Uterus (tissue), 4 donors: ENCODE results near the gene CCSER1. TPM values are rescaled to one million over a fixed set of nuclear protein-coding genes. Genes with fewer than 3 reads are reported as not detected.

Source experiments
- DNase-seq, 2 donors: peaks; one replicate each; pipeline ENCODE4 v3.0.0-alpha.2; 2019 to 2020
- H3K27ac ChIP-seq, 2 donors: fragments of 200-600 bp; sonication (generic); 1 replicate in 1 of 2; 2 replicates in 1 of 2; pipeline ENCODE4 v1.5.1; 2016 to 2018
- H3K27me3 ChIP-seq, 2 donors: fragments of 200-600 bp; sonication (generic); one replicate each; pipeline ENCODE4 v1.5.1; 2018 to 2019; ENCODE audit warnings: control low read depth in 1 of 2
- H3K36me3 ChIP-seq, 2 donors: fragments of 200-600 bp; sonication (generic); one replicate each; pipeline ENCODE4 v1.5.1; 2019; ENCODE audit warnings: control low read depth in 1 of 2
- H3K4me1 ChIP-seq, 2 donors: fragments of 200-600 bp; sonication (generic); one replicate each; pipeline ENCODE4 v1.5.1; 2018 to 2019; ENCODE audit warnings: control low read depth in 1 of 2
- H3K4me3 ChIP-seq, 2 donors: fragments of 200-600 bp; sonication (generic); 1 replicate in 1 of 2; 2 replicates in 1 of 2; pipeline ENCODE4 v1.5.1; 2018 to 2019; ENCODE audit warnings: mild to moderate bottlenecking in 1 of 2
- H3K9me3 ChIP-seq, 2 donors: fragments of 200-600 bp; sonication (generic); one replicate each; pipeline ENCODE4 v1.5.1; 2019; ENCODE audit warnings: control low read depth in 1 of 2
- CTCF ChIP-seq, 4 experiments: fragments of 200-600 bp in 2 of 4; fragments of 450-650 bp in 2 of 4; sonication (generic) in 2 of 4; IDR thresholded peaks; one replicate each; pipeline ENCODE4 v1.5.1; 2016 to 2019; ENCODE audit warnings: antibody characterized with exemption in 4 of 4, mild to moderate bottlenecking in 2 of 4, moderate library complexity in 1 of 4
- POLR2A ChIP-seq, 2 donors: fragments of 450-650 bp; IDR thresholded peaks; one replicate each; pipeline ENCODE4 v1.6.1; 2016; ENCODE audit warnings: antibody characterized with exemption in 2 of 2, mild to moderate bottlenecking in 1 of 2, moderate library complexity in 1 of 2
- intact Hi-C: fragments of 100-400 bp; cut with DNase I; formaldehyde crosslinking; loops from one replicate; pipeline ENCODE4 v1.15.1; 2023; ENCODE audit warnings: low total_unique reads
- total RNA-seq, 4 donors: library from RNA; depleted of rRNA in 3 of 4; stranded (reverse); fragments of >200 nt in 3 of 4; gene quantifications; one replicate each; pipeline versions ENCODE4 v1.1.0 to v1.2.4, GENCODE V29; 2014 to 2023
- donor health status: DM: yes; HTN: yes; CAD: no.

Gene CCSER1
- total RNA-seq, 4 donors from 2014 or later = 2.8 to 54.7 (median 11.9) TPM

- no peak overlapping the region for H3K27ac ChIP-seq
- H3K36me3 ChIP-seq = no peaks in the 10 kb centered on the region
- no peak overlapping the region for H3K4me3 ChIP-seq
- H3K4me1 ChIP-seq = no peaks in the 10 kb centered on the region
- H3K27me3 ChIP-seq = no peaks in the 10 kb centered on the region
- no peak for DNase-seq
- H3K9me3 ChIP-seq = no peaks in the 10 kb centered on the region
- no peak for TF ChIP-seq POLR2A (IDR thresholded peaks at IDR 0.05)
- no peak for TF ChIP-seq CTCF (IDR thresholded peaks at IDR 0.05)
- intact Hi-C loops = no loop called here
Observed at GRCh38 chr4:91114386-91114785, 987.2 kb downstream of the CCSER1 start.

GRCh38 chr4:91116861-91117260, 989.7 kb downstream of the CCSER1 start:
- Histone ChIP-seq H3K36me3 (no peaks in the 10 kb centered on the region), H3K27ac (no peak overlapping the region), H3K4me3 (no peak overlapping the region), H3K9me3 (no peaks in the 10 kb centered on the region), H3K27me3 (no peaks in the 10 kb centered on the region), H3K4me1 (no peaks in the 10 kb centered on the region)
- no peak for DNase-seq
- intact Hi-C loops = no loop called here
- TF ChIP-seq CTCF (IDR thresholded peaks at IDR 0.05) (no peak), POLR2A (IDR thresholded peaks at IDR 0.05) (no peak)

GRCh38 chr4:91118597-91118996, 991.4 kb downstream of the CCSER1 start:
- Histone ChIP-seq H3K27me3 (no peaks in the 10 kb centered on the region), H3K27ac (no peak overlapping the region), H3K9me3 (no peaks in the 10 kb centered on the region), H3K4me3 (no peak overlapping the region), H3K36me3 (no peaks in the 10 kb centered on the region), H3K4me1 (no peaks in the 10 kb centered on the region)
- DNase-seq = no peak
- intact Hi-C loops = no loop called here
- no peak for TF ChIP-seq CTCF (IDR thresholded peaks at IDR 0.05)
- no peak for TF ChIP-seq POLR2A (IDR thresholded peaks at IDR 0.05)

GRCh38 chr4:91123742-91124141, 996.5 kb downstream of the CCSER1 start:
- Histone ChIP-seq H3K36me3 (no peaks in the 10 kb centered on the region), H3K27me3 (no peaks in the 10 kb centered on the region), H3K4me1 (no peaks in the 10 kb centered on the region), H3K4me3 (no peak overlapping the region), H3K9me3 (no peaks in the 10 kb centered on the region), H3K27ac (no peak overlapping the region)
- intact Hi-C loops = no loop called here
- no peak for DNase-seq
- TF ChIP-seq POLR2A (IDR thresholded peaks at IDR 0.05) = no peak

- DNase-seq = no peak
- Histone ChIP-seq H3K27me3 (no peaks in the 10 kb centered on the region), H3K36me3 (no peaks in the 10 kb centered on the region), H3K9me3 (no peaks in the 10 kb centered on the region), H3K4me3 (no peak overlapping the region), H3K4me1 (no peaks in the 10 kb centered on the region), H3K27ac (no peak overlapping the region)
- no peak for TF ChIP-seq CTCF (IDR thresholded peaks at IDR 0.05)
- no peak for TF ChIP-seq POLR2A (IDR thresholded peaks at IDR 0.05)
- intact Hi-C loops = no loop called here
Observed at GRCh38 chr4:91127192-91127591, 1000.0 kb downstream of the CCSER1 start.

GRCh38 chr4:91127831-91128230, 1000.6 kb downstream of the CCSER1 start:
- Histone ChIP-seq H3K9me3 (no peaks in the 10 kb centered on the region), H3K36me3 (no peaks in the 10 kb centered on the region), H3K4me3 (no peak overlapping the region), H3K4me1 (no peaks in the 10 kb centered on the region), H3K27ac (no peak overlapping the region), H3K27me3 (no peaks in the 10 kb centered on the region)
- TF ChIP-seq POLR2A (IDR thresholded peaks at IDR 0.05) = no peak
- intact Hi-C loops = no loop called here
- DNase-seq = no peak
